Large intestine (tissue), 3 donors: Measurements from ENCODE around the gene INHBB. TPM values are rescaled to one million over a fixed set of nuclear protein-coding genes. Genes with fewer than 3 reads are reported as not detected.

Experiments used
- DNase-seq, 2 donors: peaks; one replicate each; pipeline versions ENCODE4 v3.0.0 to v3.0.0-alpha.2; 2013
- H3K27ac ChIP-seq: one replicate; pipeline ENCODE4 v1.5.1; 2013; ENCODE audit warnings: low read length
- H3K27me3 ChIP-seq: 2 replicates; pipeline ENCODE4 v1.6.1; 2013; ENCODE audit warnings: low read length; ENCODE audit not compliant: control insufficient read depth, insufficient read depth
- H3K36me3 ChIP-seq: 2 replicates; pipeline ENCODE4 v1.6.1; 2013; ENCODE audit warnings: low read length; ENCODE audit not compliant: control insufficient read depth, insufficient read depth
- H3K4me1 ChIP-seq: one replicate; pipeline ENCODE4 v1.6.1; 2013; ENCODE audit warnings: low read length; ENCODE audit not compliant: control insufficient read depth, insufficient read depth
- H3K4me3 ChIP-seq: one replicate; pipeline ENCODE4 v1.5.1; 2013; ENCODE audit warnings: low read length
- H3K9me3 ChIP-seq: one replicate; pipeline ENCODE4 v1.6.1; 2013; ENCODE audit warnings: mild to moderate bottlenecking, low read depth, low read length, moderate library complexity; ENCODE audit not compliant: control insufficient read depth
- WGBS: methylation state at CpG from one replicate; pipeline ENCODE4 v1.1.5; 2013; ENCODE audit warnings: low lambda C conversion rate; ENCODE audit not compliant: insufficient coverage; 5-methylcytosine and 5-hydroxymethylcytosine counted together
- polyA plus RNA-seq: library from polyadenylated mRNA; unstranded; fragments of 120-200 nt; gene quantifications from one replicate; pipeline ENCODE4 v1.2.1, GENCODE V29; 2013

The INHBB gene
- polyA plus RNA-seq, 1 donor = 0.19 TPM

DNA sequence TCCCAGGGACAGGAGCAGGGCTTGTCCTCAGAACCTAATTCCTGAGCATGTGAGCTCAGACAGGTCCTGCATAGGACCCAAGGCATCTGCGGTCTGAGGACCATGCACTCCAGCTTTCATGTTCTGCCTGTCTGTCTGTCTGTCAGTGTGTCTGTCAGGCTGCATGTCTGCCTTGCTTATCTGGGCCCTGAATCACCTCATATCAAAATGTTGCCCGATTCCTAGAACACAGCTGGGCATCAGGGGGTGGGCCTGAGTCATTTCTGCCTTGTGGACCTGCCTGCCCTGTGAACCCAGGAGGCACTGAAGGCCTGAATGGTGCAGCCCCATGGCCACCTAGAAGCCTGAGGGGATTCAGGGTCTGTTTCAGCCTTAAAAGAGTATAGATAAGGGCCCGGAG lies 22.1 kb downstream of the INHBB start:
- WGBS = no CpG with 5 or more reads among the region's 3 CpGs
- Histone ChIP-seq H3K27ac (no peak overlapping the region), H3K4me1 (no peaks in the 10 kb centered on the region), H3K9me3 (no peaks in the 10 kb centered on the region), H3K27me3 (peaks cover 19% of the 10 kb centered on the region), H3K4me3 (no peak overlapping the region), H3K36me3 (no peaks in the 10 kb centered on the region)
- no peak for DNase-seq

DNA sequence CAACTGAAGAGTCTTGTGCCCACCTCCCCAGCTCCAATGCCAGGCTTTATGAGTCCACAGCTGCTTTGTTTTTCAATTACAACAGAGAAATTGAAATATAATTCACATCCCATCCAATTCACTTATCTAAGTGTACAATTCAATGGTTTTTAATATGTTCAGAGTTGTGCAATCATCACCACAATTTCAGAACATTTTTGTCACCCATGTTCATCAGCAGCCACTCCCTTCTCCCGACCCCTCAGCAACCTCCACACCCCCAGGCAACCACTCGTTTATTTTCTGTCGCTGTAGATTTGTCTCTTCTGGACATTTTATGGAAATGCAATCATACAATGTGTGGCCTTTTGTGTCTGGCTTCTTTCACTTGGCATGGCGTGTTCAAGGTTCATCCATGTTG lies 23.3 kb downstream of the INHBB start:
- 87% methylated on average over 3 of the region's 4 CpGs for WGBS
- Histone ChIP-seq H3K27me3 (peaks cover 21% of the 10 kb centered on the region), H3K4me3 (no peak overlapping the region), H3K4me1 (no peaks in the 10 kb centered on the region), H3K36me3 (no peaks in the 10 kb centered on the region), H3K27ac (no peak overlapping the region), H3K9me3 (no peaks in the 10 kb centered on the region)
- DNase-seq = no peak

DNA sequence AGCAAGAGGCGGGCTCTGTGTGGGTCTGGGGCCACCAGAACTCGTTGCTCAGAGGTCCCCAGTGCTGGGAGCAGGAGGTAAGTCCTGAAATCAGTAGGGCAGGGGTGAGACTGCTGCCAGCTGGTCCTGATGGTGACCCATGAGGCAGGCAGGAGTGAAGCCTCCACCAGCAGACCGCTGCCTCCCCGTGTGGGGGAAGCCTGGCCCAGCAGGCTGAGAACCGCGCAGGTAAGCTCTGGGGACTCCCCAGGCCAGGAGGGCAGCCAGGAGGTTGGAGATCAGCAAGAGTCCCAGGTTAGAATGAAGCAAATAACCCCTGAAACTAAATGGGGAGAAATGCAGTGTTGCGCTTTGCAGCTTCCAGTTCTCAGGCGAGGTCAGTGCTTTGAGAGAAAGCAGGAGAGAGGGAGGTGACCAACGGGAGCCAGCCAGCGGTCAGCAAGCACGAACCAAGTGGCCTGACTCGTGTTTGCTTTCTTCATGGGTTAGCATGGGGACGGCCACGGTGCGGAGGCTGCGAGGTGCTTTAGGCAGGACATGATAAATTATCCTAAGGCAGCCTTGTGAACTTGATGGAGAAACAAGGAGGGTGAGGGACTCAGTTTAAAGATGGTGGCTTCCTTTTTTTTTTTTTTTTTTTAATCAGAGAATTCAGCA lies 26.2 kb downstream of the INHBB start:
- WGBS = no CpG with 5 or more reads among the region's 16 CpGs
- H3K4me3 ChIP-seq = no peak overlapping the region
- H3K27me3 ChIP-seq = peaks cover 19% of the 10 kb centered on the region
- H3K9me3 ChIP-seq = no peaks in the 10 kb centered on the region
- H3K36me3 ChIP-seq = no peaks in the 10 kb centered on the region
- no peak overlapping the region for H3K27ac ChIP-seq
- H3K4me1 ChIP-seq = no peaks in the 10 kb centered on the region
- no peak for DNase-seq

DNA sequence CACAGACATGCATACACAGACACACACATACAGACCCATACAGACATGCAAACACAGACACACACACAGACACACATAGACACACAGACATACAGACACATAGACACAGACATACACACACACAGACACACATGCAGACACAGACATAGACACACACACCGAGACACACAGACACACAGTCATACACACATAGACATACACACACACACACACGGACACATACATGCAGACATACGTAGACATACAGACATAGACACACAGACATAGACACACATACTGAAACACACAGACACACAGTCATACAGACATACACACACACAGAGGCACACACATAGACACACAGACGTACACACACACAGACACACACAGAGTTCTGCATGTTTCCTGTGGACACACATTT lies 26.9 kb downstream of the INHBB start:
- H3K36me3 ChIP-seq = no peaks in the 10 kb centered on the region
- no peak overlapping the region for H3K27ac ChIP-seq
- WGBS = no CpG with 5 or more reads among the region's 4 CpGs
- H3K4me3 ChIP-seq = no peak overlapping the region
- peaks cover 21% of the 10 kb centered on the region for H3K27me3 ChIP-seq
- H3K4me1 ChIP-seq = no peaks in the 10 kb centered on the region
- no peak for DNase-seq
- no peaks in the 10 kb centered on the region for H3K9me3 ChIP-seq

DNA sequence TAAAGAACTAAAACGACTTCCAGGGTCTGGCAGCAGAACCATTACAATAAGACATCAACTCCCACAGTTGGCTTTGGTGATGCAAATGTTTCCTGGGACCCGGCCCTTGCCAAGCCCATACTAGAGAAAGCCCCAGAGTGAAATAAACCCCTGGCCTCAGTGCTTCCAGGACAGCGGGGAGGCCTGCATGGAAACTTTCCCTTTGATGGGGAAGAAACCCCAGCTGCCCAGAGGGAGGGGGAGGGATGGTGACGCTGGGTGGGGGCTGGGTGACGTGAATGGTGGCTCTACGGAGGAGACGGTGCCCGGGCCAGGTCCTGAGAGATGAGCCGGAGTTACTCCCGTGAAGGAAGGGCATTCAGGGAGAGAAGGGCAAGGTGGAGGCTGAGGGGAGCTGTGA lies 27.5 kb downstream of the INHBB start:
- Histone ChIP-seq H3K4me1 (no peaks in the 10 kb centered on the region), H3K27ac (no peak overlapping the region), H3K36me3 (no peaks in the 10 kb centered on the region), H3K4me3 (no peak overlapping the region), H3K27me3 (peaks cover 19% of the 10 kb centered on the region), H3K9me3 (no peaks in the 10 kb centered on the region)
- whole genome bisulfite sequencing = no CpG with 5 or more reads among the region's 10 CpGs
- DNase-seq = no peak

DNA sequence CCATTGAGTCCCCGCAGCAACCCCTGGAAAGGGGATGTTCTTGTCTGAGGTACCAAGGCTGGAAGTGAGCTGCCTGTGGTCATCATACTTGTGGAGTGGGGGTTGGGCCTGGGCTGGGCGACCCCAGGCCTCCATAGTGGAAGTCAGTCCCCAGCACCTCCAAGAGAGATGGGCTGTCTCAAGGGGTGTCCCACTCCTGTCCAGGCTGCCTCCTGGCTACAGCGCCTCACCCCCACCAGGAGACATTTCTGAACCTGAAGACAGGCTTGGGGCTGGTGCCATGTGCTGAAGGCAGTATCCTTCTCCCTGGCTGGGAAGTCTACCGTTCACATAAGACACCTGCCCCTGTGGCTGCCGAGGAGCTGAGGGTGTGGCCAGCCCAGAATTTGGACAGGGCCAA lies 28.9 kb downstream of the INHBB start:
- Histone ChIP-seq H3K27ac (no peak overlapping the region), H3K36me3 (no peaks in the 10 kb centered on the region), H3K4me3 (no peak overlapping the region), H3K4me1 (no peaks in the 10 kb centered on the region), H3K9me3 (no peaks in the 10 kb centered on the region), H3K27me3 (peaks cover 19% of the 10 kb centered on the region)
- DNase-seq = no peak
- no CpG with 5 or more reads among the region's 5 CpGs for WGBS

DNA sequence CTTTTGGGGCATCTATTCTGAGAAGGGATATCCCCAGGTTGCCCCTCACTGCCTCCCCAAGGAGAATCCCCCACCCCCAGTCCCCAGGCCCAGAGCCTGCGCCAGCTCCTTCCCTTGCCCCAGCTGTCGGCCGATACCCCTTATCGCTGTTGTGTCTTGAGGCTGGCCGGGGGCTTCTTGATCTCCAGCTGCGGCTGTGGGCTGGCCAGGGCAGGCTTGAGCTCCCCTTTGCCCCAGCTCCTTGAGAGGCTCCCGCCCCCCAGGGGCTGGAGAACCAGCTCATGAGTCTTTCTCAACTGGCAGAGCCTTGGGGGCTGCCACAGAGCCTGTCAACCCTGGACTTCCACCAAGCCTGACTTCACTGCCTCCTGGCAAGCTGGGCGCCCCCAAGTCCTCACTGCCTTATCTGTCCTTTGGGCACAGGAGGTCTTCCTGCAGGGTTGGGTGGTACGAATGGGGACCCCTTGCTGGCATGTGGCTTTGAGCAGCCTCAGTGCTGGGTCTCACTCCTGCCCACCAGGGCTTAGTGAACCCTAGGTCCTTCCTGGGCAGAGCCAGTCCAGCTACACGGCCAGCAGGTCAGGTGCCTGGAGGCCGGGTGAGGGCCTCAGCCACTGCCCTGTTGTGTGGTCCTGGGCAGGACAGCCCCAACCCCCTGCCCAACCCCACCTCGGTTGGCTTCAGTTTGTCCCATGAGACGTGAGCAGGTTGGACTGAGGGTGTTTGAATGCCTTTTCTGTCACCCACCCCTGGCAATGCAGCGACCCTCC lies 29.5 kb downstream of the INHBB start:
- no peaks in the 10 kb centered on the region for H3K36me3 ChIP-seq
- H3K4me1 ChIP-seq = no peaks in the 10 kb centered on the region
- H3K27me3 ChIP-seq = peaks cover 19% of the 10 kb centered on the region
- no peak overlapping the region for H3K4me3 ChIP-seq
- no peak for DNase-seq
- no peaks in the 10 kb centered on the region for H3K9me3 ChIP-seq
- no peak overlapping the region for H3K27ac ChIP-seq
- no CpG with 5 or more reads among the region's 14 CpGs for WGBS

DNA sequence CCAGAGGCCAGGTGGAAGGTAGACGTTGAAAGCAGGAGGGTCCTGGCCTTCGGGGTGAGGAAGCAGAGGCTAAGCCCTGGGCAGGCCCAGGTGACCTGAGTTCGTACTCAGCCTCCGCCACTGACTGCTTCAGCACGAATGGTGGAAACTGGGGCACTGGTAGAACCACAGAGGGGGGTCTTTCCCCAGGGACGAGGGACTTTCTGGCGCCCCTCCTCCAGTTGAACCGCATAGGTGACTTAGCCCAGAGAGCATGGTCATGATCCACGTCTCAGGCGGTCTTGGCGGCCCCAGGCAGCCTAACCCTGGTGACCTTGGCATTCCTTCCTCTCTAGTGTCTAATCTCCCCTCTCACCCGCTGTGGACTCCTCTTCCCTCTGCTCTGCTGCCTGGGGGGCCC lies 30.2 kb downstream of the INHBB start:
- Histone ChIP-seq H3K27me3 (peaks cover 19% of the 10 kb centered on the region), H3K27ac (no peak overlapping the region), H3K9me3 (no peaks in the 10 kb centered on the region), H3K4me3 (no peak overlapping the region), H3K4me1 (no peaks in the 10 kb centered on the region), H3K36me3 (no peaks in the 10 kb centered on the region)
- no peak for DNase-seq
- no CpG with 5 or more reads among the region's 12 CpGs for WGBS

DNA sequence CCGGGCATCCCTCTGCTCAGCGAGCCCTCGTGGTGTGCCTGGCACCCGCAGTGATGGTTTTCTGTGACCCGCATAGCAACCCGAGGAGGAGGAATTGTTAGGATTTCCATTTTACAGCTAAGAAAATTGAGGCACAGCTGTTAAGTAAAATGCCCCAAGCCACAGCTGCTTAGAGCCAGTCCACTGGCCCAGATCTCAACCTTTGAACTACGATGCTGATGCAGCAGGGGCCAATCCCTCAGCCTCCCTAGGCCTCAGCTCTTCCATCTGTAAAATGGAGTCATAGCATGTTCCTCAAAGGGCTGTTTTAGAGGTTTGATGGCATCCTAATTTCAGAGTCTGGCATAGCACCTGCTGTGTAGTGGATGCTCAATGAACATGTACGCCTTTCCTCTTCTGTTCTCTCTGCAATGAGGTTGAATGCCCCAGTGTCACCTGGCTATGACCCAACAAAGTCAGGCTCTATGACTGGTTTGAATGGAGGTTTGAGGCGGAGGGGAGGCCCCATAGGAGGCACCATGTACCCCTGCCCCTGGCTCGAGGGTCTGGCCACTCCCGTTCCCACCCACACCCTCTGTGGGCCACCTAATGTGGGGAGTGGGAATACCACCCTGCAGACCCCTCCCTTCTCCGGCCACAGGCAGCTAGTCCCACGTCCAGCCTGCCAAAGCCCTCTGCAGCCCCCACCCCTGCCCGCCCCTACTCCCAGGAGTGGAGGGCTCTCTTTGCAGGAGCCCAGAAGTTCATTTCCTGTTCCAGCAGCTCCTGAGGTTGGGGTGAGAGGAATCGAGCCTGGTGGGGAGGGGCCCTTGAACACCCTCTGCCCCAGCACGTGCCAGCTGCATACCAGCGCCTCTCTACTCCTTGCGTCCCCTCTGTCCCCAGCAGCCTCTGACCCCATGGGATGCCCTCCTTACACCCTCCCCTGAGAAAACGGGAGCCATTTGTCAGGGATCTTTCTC lies 31.0 kb downstream of the INHBB start:
- Histone ChIP-seq H3K36me3 (no peaks in the 10 kb centered on the region), H3K27me3 (peaks cover 12% of the 10 kb centered on the region), H3K4me1 (no peaks in the 10 kb centered on the region), H3K9me3 (no peaks in the 10 kb centered on the region), H3K27ac (no peak overlapping the region), H3K4me3 (no peak overlapping the region)
- DNase-seq = no peak
- WGBS = no CpG with 5 or more reads among the region's 19 CpGs

DNA sequence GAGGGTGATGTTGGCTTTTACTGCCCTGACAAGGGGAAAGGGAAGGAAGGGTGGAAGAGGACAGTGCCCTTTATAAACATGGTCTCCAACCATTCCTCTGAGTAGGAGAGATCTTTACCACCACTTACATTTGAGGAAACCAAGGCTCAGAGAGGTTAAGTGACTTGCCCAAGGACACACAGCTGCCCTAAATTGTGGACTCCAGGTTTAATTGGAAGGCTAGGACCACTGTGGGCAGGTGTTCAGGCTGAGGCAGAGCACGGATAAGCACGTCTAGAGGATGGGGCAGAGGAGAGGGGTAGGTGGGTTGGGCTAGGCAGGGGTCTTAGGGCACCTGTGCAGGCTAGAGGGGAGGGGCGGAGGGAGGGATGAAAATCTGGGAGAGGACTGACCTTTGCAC lies 32.7 kb downstream of the INHBB start:
- Histone ChIP-seq H3K4me3 (no peak overlapping the region), H3K36me3 (no peaks in the 10 kb centered on the region), H3K4me1 (no peaks in the 10 kb centered on the region), H3K27ac (no peak overlapping the region), H3K9me3 (no peaks in the 10 kb centered on the region), H3K27me3 (peaks cover 10% of the 10 kb centered on the region)
- no peak for DNase-seq
- no CpG with 5 or more reads among the region's 3 CpGs for WGBS
